Natural killer cell (primary cell): ENCODE results near the gene PUM2. TPM values are rescaled to one million over a fixed set of nuclear protein-coding genes. Genes with fewer than 3 reads are reported as not detected.
A peak's percentile ranks its signal among the peaks of the same experiment; 100 is the strongest.

Experiments used
- ATAC-seq, 3 donors: fragments of 150-1000 bp in 2 of 3; fragments of 200-7000 bp in 1 of 3; cut with Tn5 transposase; 1 replicate in 1 of 3; 2 replicates in 2 of 3; pipeline ENCODE4 v1.10.0; 2021; ENCODE audit warnings: mild to moderate bottlenecking in 2 of 3, moderate library complexity in 2 of 3
- DNase-seq, 2 donors: peaks; one replicate each; pipeline versions ENCODE4 v3.0.0 to v3.0.0-alpha.2; 2013 to 2021; ENCODE audit warnings: mixed read lengths in 1 of 2
- H3K27ac ChIP-seq: one replicate; pipeline ENCODE4 v1.5.1; 2013; ENCODE audit warnings: mild to moderate bottlenecking, low read length
- H3K27me3 ChIP-seq: one replicate; pipeline ENCODE4 v1.6.1; 2013; ENCODE audit warnings: low read length; ENCODE audit not compliant: control insufficient read depth, insufficient read depth
- H3K36me3 ChIP-seq: one replicate; pipeline ENCODE4 v1.6.1; 2013; ENCODE audit warnings: low read length; ENCODE audit not compliant: control insufficient read depth, insufficient read depth
- H3K4me1 ChIP-seq: one replicate; pipeline ENCODE4 v1.6.1; 2013; ENCODE audit warnings: low read length; ENCODE audit not compliant: control insufficient read depth, insufficient read depth
- H3K4me3 ChIP-seq: one replicate; pipeline ENCODE4 v1.5.1; 2013; ENCODE audit warnings: low read length
- H3K9me3 ChIP-seq: one replicate; pipeline ENCODE4 v1.6.1; 2013; ENCODE audit warnings: low read length; ENCODE audit not compliant: control insufficient read depth, insufficient read depth
- H3K27ac Mint-ChIP-seq, 2 donors: one replicate each; pipeline ENCODE4 v1.8.0; 2022; ENCODE audit warnings: mild to moderate bottlenecking in 2 of 2, mixed read lengths in 2 of 2, moderate library complexity in 1 of 2
- H3K27me3 Mint-ChIP-seq, 2 donors: one replicate each; pipeline ENCODE4 v1.8.0; 2022; ENCODE audit warnings: low read depth in 2 of 2, mixed read lengths in 2 of 2
- H3K36me3 Mint-ChIP-seq: one replicate; pipeline ENCODE4 v1.8.0; 2022; ENCODE audit warnings: mixed read lengths
- H3K4me1 Mint-ChIP-seq, 2 donors: one replicate each; pipeline ENCODE4 v1.8.0; 2022; ENCODE audit warnings: mixed read lengths in 2 of 2
- H3K4me3 Mint-ChIP-seq: one replicate; pipeline ENCODE4 v1.8.0; 2022; ENCODE audit warnings: mild to moderate bottlenecking, moderate library complexity, mixed read lengths
- H3K9me3 Mint-ChIP-seq, 2 donors: one replicate each; pipeline ENCODE4 v1.8.0; 2022; ENCODE audit warnings: mixed read lengths in 2 of 2
- WGBS: methylation state at CpG from one replicate; pipeline ENCODE4 v1.1.7; 2013; ENCODE audit warnings: missing lambda C conversion rate; ENCODE audit not compliant: insufficient coverage; 5-methylcytosine and 5-hydroxymethylcytosine counted together
- intact Hi-C: fragments of 100-400 bp; cut with micrococcal nuclease; formaldehyde crosslinking; loops from one replicate; pipeline ENCODE4 v1.14.2; 2022
- total RNA-seq, 4 donors: library from RNA; stranded (reverse); fragments of 120-200 nt in 1 of 4; gene quantifications; one replicate each; pipeline versions ENCODE4 v1.2.3 to v1.2.4, GENCODE V29; 2013 to 2022
- TF ChIP-seq, protein P1 (sequence below): fragments of 200-600 bp; IDR thresholded peaks from one replicate; pipeline ENCODE4 v1.8.0; 2022; ENCODE audit warnings: antibody characterized with exemption

PUM2 gene
- total RNA-seq, 3 donors from 2014 or later (not counting 1 experiment from before 2014, with no cell fraction given): 115 to 157 (median 130) TPM

DNA sequence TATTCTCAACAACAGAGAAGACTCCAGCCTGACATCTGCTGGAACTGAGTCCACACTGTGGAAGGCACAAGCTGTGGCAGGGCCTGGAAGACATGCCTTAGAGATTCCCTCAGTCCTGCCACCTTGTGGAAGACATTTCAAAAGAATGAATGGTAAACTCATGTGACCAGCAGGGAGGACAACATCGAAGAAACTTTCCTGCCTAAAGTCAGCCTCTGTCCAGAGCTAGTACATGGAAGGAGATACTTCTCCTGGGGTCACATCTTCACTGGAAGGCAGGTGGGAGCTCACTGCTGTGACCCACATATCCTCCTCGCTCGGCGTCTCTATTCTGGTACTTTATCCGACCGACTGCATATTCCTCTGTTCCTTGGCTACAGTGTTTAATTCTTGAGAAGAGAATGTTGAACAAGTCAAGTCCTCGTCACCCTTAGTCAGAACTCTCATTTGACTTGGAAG is 59.5 kb downstream of the PUM2 start:
- no peak overlapping the region for H3K27ac ChIP-seq
- Mint-ChIP-seq H3K36me3 (no peaks in the 10 kb centered on the region), H3K4me1 (peaks cover 0 to 5% of the 10 kb centered on the region in 2 donors), H3K9me3 (no peaks in the 10 kb centered on the region), H3K27ac (peak overlapping the region; percentile 0 to 11), H3K27me3 (no peaks in the 10 kb centered on the region), H3K4me3 (no peak overlapping the region)
- no peak overlapping the region for H3K4me3 ChIP-seq
- peaks cover 73% of the 10 kb centered on the region for H3K36me3 ChIP-seq
- no peaks in the 10 kb centered on the region for H3K27me3 ChIP-seq
- 79% methylated on average over 7 of the region's 7 CpGs for WGBS
- no peaks in the 10 kb centered on the region for H3K9me3 ChIP-seq
- TF ChIP-seq, protein P1, sequence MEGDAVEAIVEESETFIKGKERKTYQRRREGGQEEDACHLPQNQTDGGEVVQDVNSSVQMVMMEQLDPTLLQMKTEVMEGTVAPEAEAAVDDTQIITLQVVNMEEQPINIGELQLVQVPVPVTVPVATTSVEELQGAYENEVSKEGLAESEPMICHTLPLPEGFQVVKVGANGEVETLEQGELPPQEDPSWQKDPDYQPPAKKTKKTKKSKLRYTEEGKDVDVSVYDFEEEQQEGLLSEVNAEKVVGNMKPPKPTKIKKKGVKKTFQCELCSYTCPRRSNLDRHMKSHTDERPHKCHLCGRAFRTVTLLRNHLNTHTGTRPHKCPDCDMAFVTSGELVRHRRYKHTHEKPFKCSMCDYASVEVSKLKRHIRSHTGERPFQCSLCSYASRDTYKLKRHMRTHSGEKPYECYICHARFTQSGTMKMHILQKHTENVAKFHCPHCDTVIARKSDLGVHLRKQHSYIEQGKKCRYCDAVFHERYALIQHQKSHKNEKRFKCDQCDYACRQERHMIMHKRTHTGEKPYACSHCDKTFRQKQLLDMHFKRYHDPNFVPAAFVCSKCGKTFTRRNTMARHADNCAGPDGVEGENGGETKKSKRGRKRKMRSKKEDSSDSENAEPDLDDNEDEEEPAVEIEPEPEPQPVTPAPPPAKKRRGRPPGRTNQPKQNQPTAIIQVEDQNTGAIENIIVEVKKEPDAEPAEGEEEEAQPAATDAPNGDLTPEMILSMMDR: no peak
- peak in 1 of 2 donors; percentile 58 for DNase-seq
- no peaks in the 10 kb centered on the region for H3K4me1 ChIP-seq
- intact Hi-C loops: no loop called here
- peak; percentile 44 to 73 (median 62) for ATAC-seq

DNA sequence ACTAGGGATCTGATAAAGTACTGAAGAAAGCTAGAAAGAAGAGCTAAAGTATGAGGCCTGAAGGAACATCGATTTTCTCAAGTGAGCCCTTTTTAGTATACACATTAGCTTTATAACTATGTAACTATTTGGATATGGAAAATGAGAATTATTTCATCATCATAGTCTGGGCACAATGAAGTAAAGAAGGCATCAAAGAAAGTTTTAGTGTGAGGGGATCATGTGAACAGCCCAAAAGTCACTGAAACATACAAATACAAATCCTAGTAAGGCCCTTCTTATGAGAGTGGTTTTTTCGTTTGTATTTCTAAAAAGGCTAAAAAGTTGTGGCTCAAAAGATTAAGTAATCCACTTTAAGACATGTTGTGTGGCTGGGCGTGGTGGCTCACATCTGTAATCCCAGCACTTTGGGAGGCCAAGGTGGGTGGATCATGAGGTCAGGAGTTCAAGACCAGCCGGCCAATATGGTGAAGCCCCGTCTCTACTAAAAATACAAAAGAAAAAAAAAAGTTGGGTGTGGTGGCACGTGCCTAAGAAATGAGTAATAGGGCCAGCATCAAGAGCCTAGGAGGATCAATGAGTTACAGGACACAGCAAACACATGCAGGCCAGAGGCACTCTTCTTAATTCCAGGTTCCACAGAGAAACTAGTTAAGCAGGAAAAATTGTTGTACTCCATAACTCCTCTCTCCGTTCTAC is 61.9 kb downstream of the PUM2 start:
- Mint-ChIP-seq H3K9me3 (no peaks in the 10 kb centered on the region), H3K4me3 (no peak overlapping the region), H3K27ac (no peak overlapping the region), H3K27me3 (no peaks in the 10 kb centered on the region), H3K36me3 (no peaks in the 10 kb centered on the region), H3K4me1 (peaks cover 0 to 5% of the 10 kb centered on the region in 2 donors)
- TF ChIP-seq, protein P1: no peak
- no peak for DNase-seq
- intact Hi-C loops: no loop called here
- WGBS: 93% methylated on average over 5 of the region's 7 CpGs
- Histone ChIP-seq H3K36me3 (peaks cover 76% of the 10 kb centered on the region), H3K9me3 (no peaks in the 10 kb centered on the region), H3K27ac (no peak overlapping the region), H3K27me3 (no peaks in the 10 kb centered on the region), H3K4me1 (no peaks in the 10 kb centered on the region), H3K4me3 (no peak overlapping the region)
- no peak for ATAC-seq

DNA sequence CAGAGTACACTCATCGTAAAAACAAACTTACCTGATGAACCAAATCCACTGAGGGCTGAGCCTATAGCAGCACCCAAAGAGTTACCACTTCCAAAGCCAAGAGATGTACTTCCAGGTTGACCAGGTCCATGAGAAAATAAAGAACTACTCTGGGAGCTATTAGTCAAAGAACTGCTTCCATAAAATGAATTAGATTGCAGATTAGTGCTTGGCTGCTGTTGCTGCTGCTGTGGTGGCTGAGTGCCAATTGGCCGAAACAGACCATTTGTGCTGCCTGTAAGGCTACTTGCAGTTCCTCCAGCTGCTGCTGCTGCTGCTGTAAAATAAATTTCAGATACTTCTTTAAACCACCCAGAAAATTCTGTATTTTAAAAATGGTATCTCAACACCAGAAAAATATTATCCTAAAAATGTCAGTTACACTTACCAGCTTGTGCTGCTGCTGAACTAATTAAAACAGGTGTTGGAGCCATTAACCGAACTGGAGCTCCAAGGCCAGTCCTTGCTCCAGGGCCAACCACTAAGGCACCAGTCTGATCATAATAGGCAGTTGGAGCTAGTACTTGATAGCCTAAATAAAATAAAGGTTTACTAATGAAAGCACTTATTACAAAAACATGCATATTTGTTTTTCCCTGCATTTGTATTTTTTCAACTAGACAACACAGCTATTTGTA is 67.6 kb downstream of the PUM2 start:
- H3K4me3 Mint-ChIP-seq: no peak overlapping the region
- Histone ChIP-seq H3K4me3 (no peak overlapping the region), H3K27ac (no peak overlapping the region), H3K4me1 (no peaks in the 10 kb centered on the region), H3K36me3 (peaks cover 82% of the 10 kb centered on the region), H3K9me3 (no peaks in the 10 kb centered on the region), H3K27me3 (no peaks in the 10 kb centered on the region)
- ATAC-seq (no peak), DNase-seq (no peak)
- H3K27me3 Mint-ChIP-seq: no peaks in the 10 kb centered on the region
- peaks cover 10 to 15% of the 10 kb centered on the region in 2 donors for H3K4me1 Mint-ChIP-seq
- peak overlapping the region in 1 of 2 donors; percentile 25 for H3K27ac Mint-ChIP-seq
- TF ChIP-seq, protein P1: no peak
- peaks cover 11% of the 10 kb centered on the region for H3K36me3 Mint-ChIP-seq
- intact Hi-C loops: no loop called here
- 98% methylated on average over 3 of the region's 3 CpGs for WGBS
- no peaks in the 10 kb centered on the region for H3K9me3 Mint-ChIP-seq
